Vagina (tissue), 2 donors: ENCODE results near the gene ERVK3-1.

ENCODE experiments used
- POLR2A ChIP-seq, 2 donors: fragments of 450-650 bp; IDR thresholded peaks; one replicate each; pipeline ENCODE4 v1.6.1; 2017; ENCODE audit warnings: antibody characterized with exemption in 2 of 2, mild to moderate bottlenecking in 2 of 2, moderate library complexity in 2 of 2
- TF ChIP-seq, protein P1 (sequence below), 3 experiments: fragments of 450-650 bp in 2 of 3; fragments of 200-600 bp in 1 of 3; sonication (generic) in 1 of 3; IDR thresholded peaks; one replicate each; pipeline ENCODE4 v1.5.1; 2017 to 2019; ENCODE audit warnings: antibody characterized with exemption in 3 of 3, mild to moderate bottlenecking in 2 of 3, moderate library complexity in 2 of 3

- TF ChIP-seq, protein P1, sequence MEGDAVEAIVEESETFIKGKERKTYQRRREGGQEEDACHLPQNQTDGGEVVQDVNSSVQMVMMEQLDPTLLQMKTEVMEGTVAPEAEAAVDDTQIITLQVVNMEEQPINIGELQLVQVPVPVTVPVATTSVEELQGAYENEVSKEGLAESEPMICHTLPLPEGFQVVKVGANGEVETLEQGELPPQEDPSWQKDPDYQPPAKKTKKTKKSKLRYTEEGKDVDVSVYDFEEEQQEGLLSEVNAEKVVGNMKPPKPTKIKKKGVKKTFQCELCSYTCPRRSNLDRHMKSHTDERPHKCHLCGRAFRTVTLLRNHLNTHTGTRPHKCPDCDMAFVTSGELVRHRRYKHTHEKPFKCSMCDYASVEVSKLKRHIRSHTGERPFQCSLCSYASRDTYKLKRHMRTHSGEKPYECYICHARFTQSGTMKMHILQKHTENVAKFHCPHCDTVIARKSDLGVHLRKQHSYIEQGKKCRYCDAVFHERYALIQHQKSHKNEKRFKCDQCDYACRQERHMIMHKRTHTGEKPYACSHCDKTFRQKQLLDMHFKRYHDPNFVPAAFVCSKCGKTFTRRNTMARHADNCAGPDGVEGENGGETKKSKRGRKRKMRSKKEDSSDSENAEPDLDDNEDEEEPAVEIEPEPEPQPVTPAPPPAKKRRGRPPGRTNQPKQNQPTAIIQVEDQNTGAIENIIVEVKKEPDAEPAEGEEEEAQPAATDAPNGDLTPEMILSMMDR (IDR thresholded peaks at IDR 0.05), result no peak
- TF ChIP-seq POLR2A (IDR thresholded peaks at IDR 0.05), result no peak
Measured at GRCh38 chr19:58334691-58335249, 29.6 kb downstream of the ERVK3-1 start.
